ENCODE measurements around the gene IPO13.

- TF ChIP-seq, protein P1, sequence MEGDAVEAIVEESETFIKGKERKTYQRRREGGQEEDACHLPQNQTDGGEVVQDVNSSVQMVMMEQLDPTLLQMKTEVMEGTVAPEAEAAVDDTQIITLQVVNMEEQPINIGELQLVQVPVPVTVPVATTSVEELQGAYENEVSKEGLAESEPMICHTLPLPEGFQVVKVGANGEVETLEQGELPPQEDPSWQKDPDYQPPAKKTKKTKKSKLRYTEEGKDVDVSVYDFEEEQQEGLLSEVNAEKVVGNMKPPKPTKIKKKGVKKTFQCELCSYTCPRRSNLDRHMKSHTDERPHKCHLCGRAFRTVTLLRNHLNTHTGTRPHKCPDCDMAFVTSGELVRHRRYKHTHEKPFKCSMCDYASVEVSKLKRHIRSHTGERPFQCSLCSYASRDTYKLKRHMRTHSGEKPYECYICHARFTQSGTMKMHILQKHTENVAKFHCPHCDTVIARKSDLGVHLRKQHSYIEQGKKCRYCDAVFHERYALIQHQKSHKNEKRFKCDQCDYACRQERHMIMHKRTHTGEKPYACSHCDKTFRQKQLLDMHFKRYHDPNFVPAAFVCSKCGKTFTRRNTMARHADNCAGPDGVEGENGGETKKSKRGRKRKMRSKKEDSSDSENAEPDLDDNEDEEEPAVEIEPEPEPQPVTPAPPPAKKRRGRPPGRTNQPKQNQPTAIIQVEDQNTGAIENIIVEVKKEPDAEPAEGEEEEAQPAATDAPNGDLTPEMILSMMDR (IDR thresholded peaks at IDR 0.05) = no peak
- TF ChIP-seq POLR2A (IDR thresholded peaks at IDR 0.05) (no peak), EP300 (IDR thresholded peaks at IDR 0.05; ENCODE audit: low read depth) (no peak), POLR2AphosphoS5 (IDR thresholded peaks at IDR 0.05) (no peak)
Observed at GRCh38 chr1:43992232-43992995, 45.7 kb downstream of the IPO13 start.

Data from transverse colon (tissue), 4 donors.